ENCODE data around the gene CNKSR3.

- no peak for TF ChIP-seq CTCF (IDR thresholded peaks at IDR 0.05)
- no peak for TF ChIP-seq POLR2AphosphoS5 (IDR thresholded peaks at IDR 0.05)
- no peak for TF ChIP-seq EP300 (IDR thresholded peaks at IDR 0.05)
- no peak for TF ChIP-seq POLR2A (IDR thresholded peaks at IDR 0.05)
These were observed 68.5 kb downstream of the CNKSR3 start for GRCh38 chr6:154441995-154442310.
